ENCODE results near the gene DDIT4.
A peak's percentile ranks its signal among the peaks of the same experiment; 100 is the strongest.

Gene DDIT4

GRCh38 chr10:72255977-72256729 is 17.6 kb upstream of the DDIT4 start:
- CTCF ChIA-PET, result interaction anchor here (0.5 to 4.1 kb wide), 11 partner anchors 16 to 132 kb away, joined by 3 to 20 read pairs (median 4); no protein-coding TSS in a partner anchor
- H3K4me1 ChIP-seq (ENCODE audit: control extremely low read depth in 1 of 4, control insufficient read depth in 4 of 4, insufficient read depth in 4 of 4, low read length in 3 of 4), result peaks cover 29 to 54% (median 47%) of the 10 kb centered on the region in 4 experiments

DNA sequence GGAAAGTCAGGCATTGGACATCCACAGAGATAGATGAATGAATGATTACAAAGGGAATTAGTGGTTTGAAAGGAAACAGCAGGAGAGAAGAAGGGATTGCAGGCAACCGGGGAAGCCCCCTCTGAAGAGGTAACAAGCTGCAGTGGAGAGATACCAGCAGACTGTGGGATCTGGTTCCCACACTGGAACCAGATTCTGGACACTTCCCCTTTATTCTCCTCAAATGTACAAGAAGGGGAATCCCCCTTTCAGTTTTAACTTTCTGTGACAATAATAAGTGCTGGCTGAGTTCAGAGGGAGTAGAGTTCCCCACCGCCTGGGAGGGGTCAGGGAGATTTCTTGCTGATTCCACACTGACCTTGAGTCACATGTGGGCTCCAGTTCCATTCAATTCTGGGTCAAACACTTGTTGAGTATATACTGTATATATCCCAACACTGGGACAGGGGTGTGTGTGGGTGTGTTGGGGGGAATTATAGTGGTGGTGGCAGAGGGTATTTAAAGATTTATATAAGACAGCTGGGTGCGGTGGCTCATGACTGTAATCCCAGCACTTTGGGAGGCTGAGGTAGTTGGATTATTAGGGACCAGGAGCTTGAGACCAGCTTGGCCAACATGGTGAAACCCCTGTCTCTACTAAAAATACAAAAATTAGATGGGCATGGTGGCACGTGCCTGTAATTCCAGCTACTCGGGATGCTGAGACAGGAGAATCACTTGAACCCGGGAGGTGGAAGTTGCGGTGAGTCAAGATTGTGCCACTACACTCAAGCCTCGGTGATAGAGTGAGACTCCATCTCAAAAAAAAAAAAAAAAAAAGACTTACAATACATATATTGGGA is 16.5 kb upstream of the DDIT4 start:
- Histone ChIP-seq H3K27me3 (replicated peaks in 2 of 5; ENCODE audit: control insufficient read depth in 4 of 5, insufficient read depth in 5 of 5, low read length in 4 of 5) (no peaks in the 10 kb centered on the region), H3K4me3 (ENCODE audit: control insufficient read depth in 1 of 7, extremely low read depth in 1 of 7, insufficient read depth in 4 of 7, low read depth in 2 of 7, low read length in 6 of 7) (peak overlapping the region in 2 of 7 experiments; percentile 1 to 28), H3K4me1 (ENCODE audit: control extremely low read depth in 1 of 4, control insufficient read depth in 4 of 4, insufficient read depth in 4 of 4, low read length in 3 of 4) (peaks cover 35 to 63% (median 55%) of the 10 kb centered on the region in 4 experiments), H3K36me3 (ENCODE audit: control insufficient read depth in 4 of 4, insufficient read depth in 4 of 4, low read length in 3 of 4) (no peaks in the 10 kb centered on the region), H3K9me3 (ENCODE audit: control extremely low read depth in 1 of 5, control insufficient read depth in 4 of 5, insufficient read depth in 2 of 5, low read depth in 1 of 5, low read length in 4 of 5) (no peaks in the 10 kb centered on the region), H3K27ac (ENCODE audit: insufficient read depth in 1 of 2, low read depth in 1 of 2, low read length in 2 of 2, poor library complexity in 1 of 2, severe bottlenecking in 2 of 2) (no peak overlapping the region)
- DNase-seq, result peak; percentile 94 to 99 (median 98)
- ChIA-PET POLR2A (interaction anchor here (0.7 to 1.5 kb wide), 8 partner anchors 16 to 459 kb away, joined by 3 to 9 read pairs (median 4); partner anchors contain the start of gene DDIT4), CTCF (interaction anchor here (0.7 to 5.1 kb wide), 13 partner anchors 10 to 87 kb away, joined by 3 to 32 read pairs (median 5); partner anchors contain the start of gene DDIT4)
- 53% methylated on average over 6 of the region's 8 CpGs for WGBS (ENCODE audit: insufficient coverage)

More at GRCh38 chr10:72255977-72256729, 17.6 kb upstream of the DDIT4 start:
- Histone ChIP-seq H3K36me3 (ENCODE audit: control insufficient read depth in 4 of 4, insufficient read depth in 4 of 4, low read length in 3 of 4) (no peaks in the 10 kb centered on the region), H3K9me3 (ENCODE audit: control extremely low read depth in 1 of 5, control insufficient read depth in 4 of 5, insufficient read depth in 2 of 5, low read depth in 1 of 5, low read length in 4 of 5) (no peaks in the 10 kb centered on the region), H3K27me3 (replicated peaks in 2 of 5; ENCODE audit: control insufficient read depth in 4 of 5, insufficient read depth in 5 of 5, low read length in 4 of 5) (no peaks in the 10 kb centered on the region), H3K4me3 (ENCODE audit: control insufficient read depth in 1 of 7, extremely low read depth in 1 of 7, insufficient read depth in 4 of 7, low read depth in 2 of 7, low read length in 6 of 7) (no peak overlapping the region), H3K27ac (ENCODE audit: insufficient read depth in 1 of 2, low read depth in 1 of 2, low read length in 2 of 2, poor library complexity in 1 of 2, severe bottlenecking in 2 of 2) (no peak overlapping the region)
- no peak for DNase-seq
- 67% methylated on average over 3 of the region's 6 CpGs for WGBS (ENCODE audit: insufficient coverage)
- POLR2A ChIA-PET, result interaction anchor here (0.6 to 1.5 kb wide), 8 partner anchors 17 to 88 kb away, joined by 3 to 9 read pairs (median 4); partner anchors contain the start of gene DDIT4

DNA sequence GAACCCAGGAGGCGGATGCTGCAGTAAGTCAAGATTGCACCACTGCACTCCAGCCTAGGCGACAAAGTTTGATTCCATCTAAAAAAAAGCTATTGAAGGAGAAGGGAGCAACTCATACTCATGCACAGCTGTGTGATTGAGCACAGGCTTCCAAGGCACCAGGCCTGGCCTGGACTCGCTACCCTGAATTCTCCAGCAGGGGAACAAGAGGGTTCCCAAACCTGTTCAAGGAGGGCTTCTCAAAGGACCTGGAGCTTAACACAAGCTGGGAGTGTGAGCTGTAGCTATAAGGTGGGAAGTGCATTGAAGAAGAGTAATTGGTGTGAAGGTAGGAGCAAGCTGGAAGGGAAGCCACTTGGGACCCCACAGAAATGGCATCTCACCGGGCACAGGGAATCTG is 15.1 kb upstream of the DDIT4 start:
- WGBS (ENCODE audit: insufficient coverage), result 100% methylated on average over 4 of the region's 4 CpGs
- no peaks in the 10 kb centered on the region for H3K9me3 ChIP-seq (ENCODE audit: control extremely low read depth in 1 of 5, control insufficient read depth in 4 of 5, insufficient read depth in 2 of 5, low read depth in 1 of 5, low read length in 4 of 5)
- peaks cover 35 to 64% (median 54%) of the 10 kb centered on the region in 4 experiments for H3K4me1 ChIP-seq (ENCODE audit: control extremely low read depth in 1 of 4, control insufficient read depth in 4 of 4, insufficient read depth in 4 of 4, low read length in 3 of 4)
- H3K27ac ChIP-seq (ENCODE audit: insufficient read depth in 1 of 2, low read depth in 1 of 2, low read length in 2 of 2, poor library complexity in 1 of 2, severe bottlenecking in 2 of 2), result no peak overlapping the region
- H3K36me3 ChIP-seq (ENCODE audit: control insufficient read depth in 4 of 4, insufficient read depth in 4 of 4, low read length in 3 of 4), result no peaks in the 10 kb centered on the region
- no peak overlapping the region for H3K4me3 ChIP-seq (ENCODE audit: control insufficient read depth in 1 of 7, extremely low read depth in 1 of 7, insufficient read depth in 4 of 7, low read depth in 2 of 7, low read length in 6 of 7)
- ChIA-PET CTCF (interaction anchor here (1.1 to 5.1 kb wide), 6 partner anchors 12 to 79 kb away, joined by 4 to 32 read pairs (median 5); partner anchors contain the start of gene DDIT4), POLR2A (interaction anchor here (1.4 kb wide), 1 partner anchor 15 kb away, joined by 3 read pairs; the partner anchor contains the start of gene DDIT4)
- H3K27me3 ChIP-seq (replicated peaks in 2 of 5; ENCODE audit: control insufficient read depth in 4 of 5, insufficient read depth in 5 of 5, low read length in 4 of 5), result no peaks in the 10 kb centered on the region
- no peak for DNase-seq

GRCh38 chr10:72259491-72260238 is 14.1 kb upstream of the DDIT4 start:
- POLR2A ChIA-PET, result interaction anchor here (1.1 to 2.1 kb wide), 3 partner anchors 14 to 60 kb away, joined by 3 to 17 read pairs (median 7); partner anchors contain the start of gene DDIT4
- Histone ChIP-seq H3K27ac (ENCODE audit: insufficient read depth in 1 of 2, low read depth in 1 of 2, low read length in 2 of 2, poor library complexity in 1 of 2, severe bottlenecking in 2 of 2) (peak overlapping the region in 1 of 2 experiments; percentile 47), H3K36me3 (ENCODE audit: control insufficient read depth in 4 of 4, insufficient read depth in 4 of 4, low read length in 3 of 4) (no peaks in the 10 kb centered on the region), H3K9me3 (ENCODE audit: control extremely low read depth in 1 of 5, control insufficient read depth in 4 of 5, insufficient read depth in 2 of 5, low read depth in 1 of 5, low read length in 4 of 5) (no peaks in the 10 kb centered on the region), H3K4me1 (ENCODE audit: control extremely low read depth in 1 of 4, control insufficient read depth in 4 of 4, insufficient read depth in 4 of 4, low read length in 3 of 4) (peaks cover 30 to 61% (median 48%) of the 10 kb centered on the region in 4 experiments), H3K27me3 (replicated peaks in 2 of 5; ENCODE audit: control insufficient read depth in 4 of 5, insufficient read depth in 5 of 5, low read length in 4 of 5) (no peaks in the 10 kb centered on the region), H3K4me3 (ENCODE audit: control insufficient read depth in 1 of 7, extremely low read depth in 1 of 7, insufficient read depth in 4 of 7, low read depth in 2 of 7, low read length in 6 of 7) (no peak overlapping the region)
- no peak for DNase-seq
- WGBS (ENCODE audit: insufficient coverage), result 100% methylated on average over 2 of the region's 5 CpGs
- CTCF ChIA-PET, result interaction anchor here (0.6 to 5.1 kb wide), 8 partner anchors 10 to 76 kb away, joined by 3 to 32 read pairs (median 4); partner anchors contain the start of gene DDIT4

DNA sequence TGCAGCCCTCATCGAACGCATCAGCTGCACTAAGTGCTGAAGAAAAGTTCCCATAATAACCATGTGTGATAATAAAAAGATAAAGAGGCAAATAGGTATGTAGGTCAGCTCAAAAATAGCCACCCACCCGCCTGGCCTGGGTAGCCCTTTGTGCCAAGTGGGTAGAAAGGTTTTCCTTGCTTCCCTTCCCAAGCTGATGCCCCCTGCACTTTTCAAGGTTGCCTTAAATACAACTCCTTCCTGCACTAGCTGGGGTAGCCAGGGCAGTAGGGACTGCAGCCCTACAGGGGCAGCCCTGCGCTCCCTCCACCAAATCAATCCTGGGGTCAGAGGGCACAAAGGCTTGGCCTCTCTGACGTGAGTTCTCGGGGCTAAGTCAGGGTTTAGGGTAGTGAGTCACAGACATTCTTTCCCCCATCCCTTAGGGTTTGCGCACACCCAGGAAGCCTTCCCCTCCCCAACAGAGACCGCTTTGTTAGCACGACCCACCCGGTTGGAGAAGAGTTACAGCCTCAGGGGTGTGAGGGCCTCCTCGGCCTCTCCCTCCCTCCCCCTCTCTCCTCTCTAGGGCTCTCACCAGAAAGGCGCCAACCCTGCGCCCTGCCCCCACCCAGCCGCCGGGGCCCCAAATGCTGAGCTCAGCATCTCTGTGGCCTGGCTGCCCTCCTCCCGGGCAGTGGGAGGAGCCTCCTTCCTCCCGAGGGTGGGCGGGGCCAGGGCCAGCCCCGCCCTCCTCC is 13.3 kb upstream of the DDIT4 start:
- Histone ChIP-seq H3K4me3 (ENCODE audit: control insufficient read depth in 1 of 7, extremely low read depth in 1 of 7, insufficient read depth in 4 of 7, low read depth in 2 of 7, low read length in 6 of 7) (peak overlapping the region in 6 of 7 experiments; percentile 10 to 74 (median 60)), H3K27me3 (replicated peaks in 2 of 5; ENCODE audit: control insufficient read depth in 4 of 5, insufficient read depth in 5 of 5, low read length in 4 of 5) (no peaks in the 10 kb centered on the region), H3K9me3 (ENCODE audit: control extremely low read depth in 1 of 5, control insufficient read depth in 4 of 5, insufficient read depth in 2 of 5, low read depth in 1 of 5, low read length in 4 of 5) (no peaks in the 10 kb centered on the region), H3K4me1 (ENCODE audit: control extremely low read depth in 1 of 4, control insufficient read depth in 4 of 4, insufficient read depth in 4 of 4, low read length in 3 of 4) (peaks cover 27 to 54% (median 41%) of the 10 kb centered on the region in 4 experiments), H3K36me3 (ENCODE audit: control insufficient read depth in 4 of 4, insufficient read depth in 4 of 4, low read length in 3 of 4) (no peaks in the 10 kb centered on the region), H3K27ac (ENCODE audit: insufficient read depth in 1 of 2, low read depth in 1 of 2, low read length in 2 of 2, poor library complexity in 1 of 2, severe bottlenecking in 2 of 2) (peak overlapping the region in 1 of 2 experiments; percentile 87)
- DNase-seq, result no peak
- POLR2A ChIA-PET, result interaction anchor here (0.8 to 2.1 kb wide), 7 partner anchors 13 to 95 kb away, joined by 3 to 17 read pairs (median 6); partner anchors contain the start of genes ANAPC16, ASCC1, DDIT4 and DNAJB12
- CTCF ChIA-PET, result interaction anchor here (0.6 to 5.1 kb wide), 14 partner anchors 7 to 79 kb away, joined by 3 to 32 read pairs (median 4); partner anchors contain the start of gene DDIT4
- WGBS (ENCODE audit: insufficient coverage), result 17% methylated on average over 11 of the region's 19 CpGs
